Eye (tissue), 1 donor: ENCODE data around the gene PHF2.
"Not testable (repeated sequence)": the region's sequence is repeated elsewhere in the genome, so short reads cannot be mapped to it uniquely, and the experiment has no call there.

Source experiments
- DNase-seq: peaks from one replicate; pipeline ENCODE4 v3.0.0-alpha.2; 2015

The PHF2 gene

GRCh38 chr9:93655621-93656425, 79.4 kb downstream of the PHF2 start:
- DNase-seq = no peak

GRCh38 chr9:93656426-93657239, 80.2 kb downstream of the PHF2 start:
- DNase-seq = no peak

- no peak for DNase-seq
Observed at GRCh38 chr9:93657331-93658111, 81.1 kb downstream of the PHF2 start.

GRCh38 chr9:93658184-93658925, 82.0 kb downstream of the PHF2 start:
- DNase-seq = no peak

GRCh38 chr9:93659044-93659836, 82.9 kb downstream of the PHF2 start:
- DNase-seq = no peak

- no peak for DNase-seq
Observed at GRCh38 chr9:93659837-93660177, 83.4 kb downstream of the PHF2 start.

GRCh38 chr9:93660352-93661046, 84.1 kb downstream of the PHF2 start:
- no peak for DNase-seq

- DNase-seq = no peak
Observed at GRCh38 chr9:93661591-93661990, 85.2 kb downstream of the PHF2 start.

- no peak for DNase-seq
Observed at GRCh38 chr9:93662016-93662638, 85.7 kb downstream of the PHF2 start.

- DNase-seq = no peak
Observed at GRCh38 chr9:93662952-93663572, 86.7 kb downstream of the PHF2 start.

- no peak for DNase-seq
Observed at GRCh38 chr9:93663877-93664548, 87.6 kb downstream of the PHF2 start.

GRCh38 chr9:93664549-93665120, 88.3 kb downstream of the PHF2 start:
- no peak for DNase-seq

GRCh38 chr9:93665128-93665636, 88.8 kb downstream of the PHF2 start:
- DNase-seq = no peak

- no peak for DNase-seq
Observed at GRCh38 chr9:93665637-93666438, 89.5 kb downstream of the PHF2 start.

- DNase-seq = not testable (repeated sequence)
Observed at GRCh38 chr9:93666439-93666784, 90.0 kb downstream of the PHF2 start.

- DNase-seq = no peak
Observed at GRCh38 chr9:93667006-93667405, 90.6 kb downstream of the PHF2 start.

- DNase-seq = no peak
Observed at GRCh38 chr9:93667627-93668026, 91.2 kb downstream of the PHF2 start.

GRCh38 chr9:93668261-93668871, 92.0 kb downstream of the PHF2 start:
- peak; percentile 31 for DNase-seq
